HepG2 (cell line): Measurements from ENCODE around the gene RGS19. TPM values are rescaled to one million over a fixed set of nuclear protein-coding genes. Genes with fewer than 3 reads are reported as not detected.

Source experiments
- ATAC-seq: fragments of 200-7000 bp; cut with Tn5 transposase; 3 replicates; pipeline ENCODE4 v1.9.1; 2020; ENCODE audit warnings: mild to moderate bottlenecking, moderate library complexity
- BruUV-seq: library from RNA; stranded (reverse); fragments of 400-500 nt; replicated peaks from 2 replicates; lab custom pipeline; 2021; lab: Mats Ljungman, UMichigan
- CTCF ChIA-PET: fragments of 300-600 bp; formaldehyde crosslinking; extraction: SDS; loops from one replicate; lab custom pipeline; 2021; ENCODE audit warnings: low total read pairs, inconsistent platforms, low intra/inter-chr PET ratio; lab: Yijun Ruan, JAX
- POLR2A ChIA-PET: fragments of 350-600 bp; sonication (Branson Sonifier 250); formaldehyde crosslinking; loops from one replicate; lab custom pipeline; 2020; ENCODE audit warnings: antibody characterized with exemption, inconsistent platforms; lab: Yijun Ruan, JAX
- DNase-seq: peaks from one replicate; pipeline ENCODE4 v3.0.0-alpha.2; 2015; ENCODE audit warnings: low spot score
- FAIRE-seq: peaks from 3 replicates; lab custom pipeline; 2011; peaks lifted over from hg19 to GRCh38; lab: Jason Lieb, UNC
- H2AFZ ChIP-seq: one replicate; pipeline ENCODE4 v1.6.1; 2011; ENCODE audit warnings: low read length, inconsistent platforms
- H3K27ac ChIP-seq: fragments of 300-600 bp; 3 replicates; pipeline ENCODE4 v1.8.0; 2011; ENCODE audit warnings: mixed run types, mild to moderate bottlenecking, mixed read lengths, low read length, inconsistent platforms; ENCODE audit not compliant: insufficient read depth; ENCODE audit errors: extremely low read length
- H3K27me3 ChIP-seq, 2 experiments: fragments of 200-600 bp in 1 of 2; 2 replicates in 1 of 2; 3 replicates in 1 of 2; pipeline versions ENCODE4 v1.6.0 to v1.8.0; 2011; ENCODE audit warnings: low read length in 2 of 2, mild to moderate bottlenecking in 2 of 2, moderate library complexity in 2 of 2, inconsistent platforms in 1 of 2; ENCODE audit not compliant: insufficient read depth in 2 of 2, control insufficient read depth in 1 of 2
- H3K36me3 ChIP-seq, 2 experiments: fragments of 200-600 bp in 1 of 2; replicated peaks in 1 of 2; 2 replicates in 1 of 2; 3 replicates in 1 of 2; pipeline versions ENCODE4 v1.5.1 to v1.8.0; 2011; ENCODE audit warnings: low read length in 2 of 2, inconsistent platforms in 1 of 2; ENCODE audit not compliant: insufficient read depth in 2 of 2, control insufficient read depth in 1 of 2
- H3K4me1 ChIP-seq: 2 replicates; pipeline ENCODE4 v1.5.1; 2012; ENCODE audit warnings: low read length, inconsistent platforms; ENCODE audit not compliant: insufficient read depth
- H3K4me2 ChIP-seq: 2 replicates; pipeline ENCODE4 v1.6.0; 2011; ENCODE audit warnings: low read depth, low read length, inconsistent platforms
- H3K4me3 ChIP-seq, 3 experiments: fragments of 200-600 bp in 1 of 3; sonication (generic), shearing (Covaris generic) in 1 of 3; replicated peaks in 1 of 3; 2 replicates each; pipeline ENCODE4 v1.5.1; 2011 to 2016; ENCODE audit warnings: low read length in 3 of 3, inconsistent platforms in 2 of 3, low read depth in 2 of 3, mild to moderate bottlenecking in 2 of 3, control low read depth in 1 of 3, mixed read lengths in 1 of 3; ENCODE audit not compliant: insufficient read depth in 1 of 3
- H3K79me2 ChIP-seq: one replicate; pipeline ENCODE4 v1.6.1; 2011; ENCODE audit warnings: low read length, inconsistent platforms; ENCODE audit not compliant: insufficient read depth
- H3K9ac ChIP-seq: 2 replicates; pipeline ENCODE4 v1.6.0; 2011; ENCODE audit warnings: mild to moderate bottlenecking, low read depth, low read length, inconsistent platforms; ENCODE audit not compliant: insufficient read depth
- H3K9me3 ChIP-seq: 2 replicates; pipeline ENCODE4 v1.5.1; 2012; ENCODE audit warnings: mild to moderate bottlenecking, low read length
- H4K20me1 ChIP-seq: 2 replicates; pipeline ENCODE4 v1.6.0; 2011; ENCODE audit warnings: inconsistent platforms, mild to moderate bottlenecking, low read length, moderate library complexity; ENCODE audit not compliant: insufficient read depth
- MEIS2 ChIP-seq: sonication (generic); formaldehyde crosslinking; IDR thresholded peaks from 2 replicates; pipeline ENCODE4 v1.9.0; 2021; ENCODE audit warnings: mild to moderate bottlenecking, missing genetic modification reagents
- NCOA2 ChIP-seq: sonication (generic); formaldehyde crosslinking; IDR thresholded peaks from 2 replicates; pipeline ENCODE4 v1.8.0; 2022; ENCODE audit warnings: inconsistent platforms
- POLR2A ChIP-seq, 2 experiments: IDR thresholded peaks; 2 replicates each; pipeline ENCODE4 v1.6.1; 2011; ENCODE audit warnings: low read depth in 2 of 2, low read length in 2 of 2, mild to moderate bottlenecking in 1 of 2, moderate library complexity in 1 of 2; ENCODE audit not compliant: insufficient read depth in 1 of 2
- SRY ChIP-seq: sonication (generic); formaldehyde crosslinking; IDR thresholded peaks from 2 replicates; pipeline ENCODE4 v1.8.0; 2022; ENCODE audit warnings: mild to moderate bottlenecking, missing genetic modification reagents
- TARDBP ChIP-seq: sonication (generic); formaldehyde crosslinking; IDR thresholded peaks from 2 replicates; pipeline ENCODE4 v1.8.0; 2022; ENCODE audit warnings: mild to moderate bottlenecking, missing genetic modification reagents
- YEATS4 ChIP-seq: sonication (generic); formaldehyde crosslinking; IDR thresholded peaks from 2 replicates; pipeline ENCODE4 v1.4.0; 2020; ENCODE audit warnings: missing genetic modification reagents, borderline replicate concordance
- ZNF138 ChIP-seq: sonication (generic); formaldehyde crosslinking; IDR thresholded peaks from 2 replicates; pipeline ENCODE4 v1.5.0; 2020; ENCODE audit warnings: mild to moderate bottlenecking, low read depth, missing genetic modification reagents
- ZNF746 ChIP-seq: sonication (generic); formaldehyde crosslinking; IDR thresholded peaks from 2 replicates; pipeline ENCODE4 v1.8.0; 2022; ENCODE audit warnings: mild to moderate bottlenecking, missing genetic modification reagents
- WGBS: methylation state at CpG from one replicate; pipeline ENCODE4 v1.1.6; 2017; ENCODE audit warnings: low lambda C conversion rate; 5-methylcytosine and 5-hydroxymethylcytosine counted together
- in situ Hi-C: cut with HindIII; loops from 2 replicates; pipeline ENCODE4 v1.10.0; 2017; ENCODE audit warnings: low pct_unique_long_range_greater_than_20kb; ENCODE audit not compliant: extremely low pct_ligation_motif_present
- intact Hi-C: fragments of 100-400 bp; cut with micrococcal nuclease; formaldehyde crosslinking; loops from one replicate; pipeline ENCODE4 v1.10.0; 2022; ENCODE audit not compliant: unreplicated experiment
- polyA plus RNA-seq, 8 experiments: library from polyadenylated mRNA; depleted of rRNA in 3 of 8; stranded (reverse) in 7 of 8; unstranded in 1 of 8; fragments of >200 nt; fragmentation: Illumina TruSeq in 4 of 8; extraction: Trizol in 4 of 8; gene quantifications; 2 replicates each; pipeline versions ENCODE4 v1.2.1 to v1.2.3, GENCODE V29; 2011 to 2016; ENCODE audit warnings: low read depth in 4 of 8, missing spikeins in 1 of 8, mixed read lengths in 1 of 8; ENCODE audit not compliant: insufficient read depth in 1 of 8
- total RNA-seq, 5 experiments: library from RNA; depleted of rRNA; stranded (reverse); fragments of >200 nt; fragmentation: Illumina TruSeq; extraction: Trizol; gene quantifications; 2 replicates each; pipeline ENCODE4 v1.2.3, GENCODE V29; 2016; ENCODE audit warnings: low read depth in 1 of 5
- TF ChIP-seq, protein P1 (sequence below): sonication (generic); formaldehyde crosslinking; IDR thresholded peaks from 2 replicates; pipeline ENCODE4 v1.5.1; 2020; ENCODE audit warnings: mild to moderate bottlenecking, missing genetic modification reagents, moderate library complexity
- TF ChIP-seq, protein P2 (sequence below): sonication (generic); formaldehyde crosslinking; IDR thresholded peaks from 2 replicates; pipeline ENCODE4 v1.4.0; 2020; ENCODE audit warnings: mild to moderate bottlenecking, missing genetic modification reagents, borderline replicate concordance
- TF ChIP-seq, protein P3 (sequence below): sonication (generic); formaldehyde crosslinking; IDR thresholded peaks from 2 replicates; pipeline ENCODE4 v1.4.0; 2020; ENCODE audit warnings: missing genetic modification reagents

Gene RGS19
- total and polyA plus RNA-seq, 2 of the 13 experiments (the other 11 are each of a cell fraction or from before 2014, with no cell fraction given) = 10.7 to 11.9 TPM

DNA sequence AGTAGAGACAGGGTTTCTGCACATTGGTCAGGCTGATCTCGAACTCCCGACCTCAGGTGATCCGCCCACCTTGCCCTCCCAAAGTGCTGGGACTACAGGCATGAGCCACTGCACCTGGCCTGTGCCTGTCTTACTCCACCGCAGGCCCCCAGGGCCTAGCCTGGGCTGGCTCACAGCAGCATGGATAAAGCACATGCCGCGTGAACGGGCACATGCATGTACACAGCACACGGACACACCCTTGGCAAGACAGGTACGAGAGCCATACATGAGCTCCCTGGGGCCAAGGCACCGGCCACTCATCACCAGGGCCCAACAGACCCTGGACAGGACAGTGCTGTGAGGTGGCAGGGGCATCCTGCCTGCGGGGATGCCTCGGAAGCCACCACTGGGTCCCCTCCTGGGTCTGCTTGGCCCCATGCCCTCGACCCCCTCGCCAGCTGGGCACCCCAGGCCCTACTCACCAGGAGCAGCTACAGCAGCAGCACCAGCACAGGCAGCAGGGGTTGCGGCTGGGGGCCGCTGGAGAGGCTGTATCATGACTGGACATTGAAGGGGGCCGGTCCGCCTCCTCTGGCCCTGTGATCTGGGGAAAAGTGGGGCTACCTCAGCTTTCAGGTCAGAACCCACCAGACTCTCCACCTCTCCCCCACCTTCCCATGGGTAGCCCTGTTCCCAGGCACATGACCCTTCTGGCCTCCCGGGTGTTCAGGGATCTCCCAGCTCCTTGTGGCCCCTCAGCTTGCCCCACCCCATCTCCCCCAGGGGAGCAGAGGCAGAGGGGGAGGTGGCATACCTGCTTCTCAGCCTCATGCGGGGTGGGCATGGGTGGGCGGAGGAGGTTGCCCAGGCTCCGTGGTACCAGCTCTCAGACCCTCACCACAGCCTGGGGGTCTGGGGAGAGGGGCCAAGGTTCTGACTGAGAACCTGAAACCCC, 3.0 kb downstream of the RGS19 start (continued):
- TF ChIP-seq, protein P1, sequence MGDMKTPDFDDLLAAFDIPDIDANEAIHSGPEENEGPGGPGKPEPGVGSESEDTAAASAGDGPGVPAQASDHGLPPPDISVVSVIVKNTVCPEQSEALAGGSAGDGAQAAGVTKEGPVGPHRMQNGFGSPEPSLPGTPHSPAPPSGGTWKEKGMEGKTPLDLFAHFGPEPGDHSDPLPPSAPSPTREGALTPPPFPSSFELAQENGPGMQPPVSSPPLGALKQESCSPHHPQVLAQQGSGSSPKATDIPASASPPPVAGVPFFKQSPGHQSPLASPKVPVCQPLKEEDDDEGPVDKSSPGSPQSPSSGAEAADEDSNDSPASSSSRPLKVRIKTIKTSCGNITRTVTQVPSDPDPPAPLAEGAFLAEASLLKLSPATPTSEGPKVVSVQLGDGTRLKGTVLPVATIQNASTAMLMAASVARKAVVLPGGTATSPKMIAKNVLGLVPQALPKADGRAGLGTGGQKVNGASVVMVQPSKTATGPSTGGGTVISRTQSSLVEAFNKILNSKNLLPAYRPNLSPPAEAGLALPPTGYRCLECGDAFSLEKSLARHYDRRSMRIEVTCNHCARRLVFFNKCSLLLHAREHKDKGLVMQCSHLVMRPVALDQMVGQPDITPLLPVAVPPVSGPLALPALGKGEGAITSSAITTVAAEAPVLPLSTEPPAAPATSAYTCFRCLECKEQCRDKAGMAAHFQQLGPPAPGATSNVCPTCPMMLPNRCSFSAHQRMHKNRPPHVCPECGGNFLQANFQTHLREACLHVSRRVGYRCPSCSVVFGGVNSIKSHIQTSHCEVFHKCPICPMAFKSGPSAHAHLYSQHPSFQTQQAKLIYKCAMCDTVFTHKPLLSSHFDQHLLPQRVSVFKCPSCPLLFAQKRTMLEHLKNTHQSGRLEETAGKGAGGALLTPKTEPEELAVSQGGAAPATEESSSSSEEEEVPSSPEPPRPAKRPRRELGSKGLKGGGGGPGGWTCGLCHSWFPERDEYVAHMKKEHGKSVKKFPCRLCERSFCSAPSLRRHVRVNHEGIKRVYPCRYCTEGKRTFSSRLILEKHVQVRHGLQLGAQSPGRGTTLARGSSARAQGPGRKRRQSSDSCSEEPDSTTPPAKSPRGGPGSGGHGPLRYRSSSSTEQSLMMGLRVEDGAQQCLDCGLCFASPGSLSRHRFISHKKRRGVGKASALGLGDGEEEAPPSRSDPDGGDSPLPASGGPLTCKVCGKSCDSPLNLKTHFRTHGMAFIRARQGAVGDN (CRISPR knock-in tag) = peak; percentile 5; the same call in 1 of the 2 replicates

DNA sequence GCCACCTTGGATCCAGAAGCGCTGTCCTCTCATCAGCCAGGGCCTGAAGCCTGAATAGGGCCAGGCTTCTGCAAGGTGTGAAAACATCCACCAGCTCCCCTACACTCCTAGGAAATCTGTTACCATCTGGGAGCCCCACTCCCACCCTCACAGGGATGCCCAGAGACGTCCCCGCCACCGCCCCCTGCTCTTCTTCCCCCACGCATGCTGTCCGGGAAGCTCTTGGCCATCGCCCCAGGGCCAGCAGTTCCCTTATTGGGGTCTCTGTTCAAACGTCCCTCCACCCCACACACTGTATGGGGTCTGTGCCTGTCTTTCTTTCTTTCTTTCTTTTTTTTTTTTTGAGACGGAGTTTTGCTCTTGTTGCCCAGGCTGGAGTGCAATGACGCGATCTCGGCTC, 3.8 kb downstream of the RGS19 start:
- no TSS peak for BruUV-seq

More for the DNA sequence above, 3.8 kb downstream of the RGS19 start:
- intact Hi-C loops (no loop called here), in situ Hi-C loops (no loop called here)
- H3K4me3 ChIP-seq = no peak overlapping the region
- no peak for DNase-seq
- H4K20me1 ChIP-seq = no peaks in the 10 kb centered on the region
- no peak overlapping the region for H3K4me2 ChIP-seq
- H3K36me3 ChIP-seq = no peaks in the 10 kb centered on the region
- TF ChIP-seq ZNF138 = no peak
- TF ChIP-seq POLR2A (IDR thresholded peaks at IDR 0.05; ENCODE audit: insufficient read depth in 1 of 2, low read depth in 2 of 2, low read length in 2 of 2) = no peak
- TF ChIP-seq NCOA2 (CRISPR knock-in tag) = no peak
- TF ChIP-seq, protein P2, sequence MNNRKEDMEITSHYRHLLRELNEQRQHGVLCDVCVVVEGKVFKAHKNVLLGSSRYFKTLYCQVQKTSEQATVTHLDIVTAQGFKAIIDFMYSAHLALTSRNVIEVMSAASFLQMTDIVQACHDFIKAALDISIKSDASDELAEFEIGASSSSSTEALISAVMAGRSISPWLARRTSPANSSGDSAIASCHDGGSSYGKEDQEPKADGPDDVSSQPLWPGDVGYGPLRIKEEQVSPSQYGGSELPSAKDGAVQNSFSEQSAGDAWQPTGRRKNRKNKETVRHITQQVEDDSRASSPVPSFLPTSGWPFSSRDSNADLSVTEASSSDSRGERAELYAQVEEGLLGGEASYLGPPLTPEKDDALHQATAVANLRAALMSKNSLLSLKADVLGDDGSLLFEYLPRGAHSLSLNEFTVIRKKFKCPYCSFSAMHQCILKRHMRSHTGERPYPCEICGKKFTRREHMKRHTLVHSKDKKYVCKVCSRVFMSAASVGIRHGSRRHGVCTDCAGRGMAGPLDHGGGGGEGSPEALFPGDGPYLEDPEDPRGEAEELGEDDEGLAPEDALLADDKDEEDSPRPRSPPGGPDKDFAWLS (CRISPR knock-in tag) = no peak
- TF ChIP-seq SRY (CRISPR knock-in tag) = no peak
- TF ChIP-seq YEATS4 (CRISPR knock-in tag) = no peak
- TF ChIP-seq ZNF746 (CRISPR knock-in tag) = no peak
- no peak for TF ChIP-seq TARDBP (CRISPR knock-in tag)
- TF ChIP-seq MEIS2 (CRISPR knock-in tag) = no peak
- TF ChIP-seq, protein P3, sequence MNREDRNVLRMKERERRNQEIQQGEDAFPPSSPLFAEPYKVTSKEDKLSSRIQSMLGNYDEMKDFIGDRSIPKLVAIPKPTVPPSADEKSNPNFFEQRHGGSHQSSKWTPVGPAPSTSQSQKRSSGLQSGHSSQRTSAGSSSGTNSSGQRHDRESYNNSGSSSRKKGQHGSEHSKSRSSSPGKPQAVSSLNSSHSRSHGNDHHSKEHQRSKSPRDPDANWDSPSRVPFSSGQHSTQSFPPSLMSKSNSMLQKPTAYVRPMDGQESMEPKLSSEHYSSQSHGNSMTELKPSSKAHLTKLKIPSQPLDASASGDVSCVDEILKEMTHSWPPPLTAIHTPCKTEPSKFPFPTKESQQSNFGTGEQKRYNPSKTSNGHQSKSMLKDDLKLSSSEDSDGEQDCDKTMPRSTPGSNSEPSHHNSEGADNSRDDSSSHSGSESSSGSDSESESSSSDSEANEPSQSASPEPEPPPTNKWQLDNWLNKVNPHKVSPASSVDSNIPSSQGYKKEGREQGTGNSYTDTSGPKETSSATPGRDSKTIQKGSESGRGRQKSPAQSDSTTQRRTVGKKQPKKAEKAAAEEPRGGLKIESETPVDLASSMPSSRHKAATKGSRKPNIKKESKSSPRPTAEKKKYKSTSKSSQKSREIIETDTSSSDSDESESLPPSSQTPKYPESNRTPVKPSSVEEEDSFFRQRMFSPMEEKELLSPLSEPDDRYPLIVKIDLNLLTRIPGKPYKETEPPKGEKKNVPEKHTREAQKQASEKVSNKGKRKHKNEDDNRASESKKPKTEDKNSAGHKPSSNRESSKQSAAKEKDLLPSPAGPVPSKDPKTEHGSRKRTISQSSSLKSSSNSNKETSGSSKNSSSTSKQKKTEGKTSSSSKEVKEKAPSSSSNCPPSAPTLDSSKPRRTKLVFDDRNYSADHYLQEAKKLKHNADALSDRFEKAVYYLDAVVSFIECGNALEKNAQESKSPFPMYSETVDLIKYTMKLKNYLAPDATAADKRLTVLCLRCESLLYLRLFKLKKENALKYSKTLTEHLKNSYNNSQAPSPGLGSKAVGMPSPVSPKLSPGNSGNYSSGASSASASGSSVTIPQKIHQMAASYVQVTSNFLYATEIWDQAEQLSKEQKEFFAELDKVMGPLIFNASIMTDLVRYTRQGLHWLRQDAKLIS (CRISPR knock-in tag) = no peak
- no peak overlapping the region for H3K27ac ChIP-seq
- H3K9ac ChIP-seq = no peak overlapping the region
- ChIA-PET POLR2A (no interaction called here), CTCF (no interaction called here)
- no peaks in the 10 kb centered on the region for H3K9me3 ChIP-seq
- H2AFZ ChIP-seq = no peak overlapping the region
- WGBS = 89% methylated on average over 12 of the region's 12 CpGs
- H3K4me1 ChIP-seq = peaks cover 22% of the 10 kb centered on the region
- H3K79me2 ChIP-seq = no peaks in the 10 kb centered on the region
- no peak for FAIRE-seq
- no peaks in the 10 kb centered on the region for H3K27me3 ChIP-seq
- no peak for ATAC-seq
